ENCODE measurements around the gene CSRNP3.

CSRNP3 gene

DNA sequence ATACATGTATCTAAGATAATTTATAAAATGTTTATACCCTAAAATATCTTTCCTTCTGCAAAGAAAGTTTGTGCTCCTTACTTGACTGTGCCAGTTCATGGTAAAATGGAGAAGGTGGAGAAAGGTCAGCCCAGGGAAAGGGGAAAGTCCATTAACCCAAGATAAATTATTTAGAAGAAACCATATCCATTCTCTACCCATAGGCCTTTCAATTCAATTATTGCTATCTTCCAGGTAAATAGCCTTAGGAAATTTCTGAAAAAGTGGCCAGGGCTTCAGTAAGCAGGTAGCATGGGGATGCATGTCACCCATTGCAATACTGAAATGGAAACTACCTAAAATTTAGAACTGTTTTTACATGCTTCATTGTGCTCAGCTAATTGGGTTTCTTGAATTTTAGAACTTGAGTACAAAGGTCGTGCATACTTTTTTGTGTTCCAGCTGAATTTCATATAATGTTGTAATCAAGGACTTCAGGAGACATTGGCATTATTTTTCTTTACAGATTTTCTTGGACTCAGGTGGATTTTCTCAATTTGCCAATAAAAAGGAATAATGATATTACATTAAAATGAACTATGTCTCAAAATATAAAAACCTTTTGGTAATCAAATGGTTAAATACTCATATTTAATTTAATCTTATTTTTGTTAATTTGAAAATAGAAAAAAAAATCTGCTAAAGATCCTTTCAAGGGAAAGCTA is 124.9 kb downstream of the CSRNP3 start:
- DNase-seq: no peak

GRCh38 chr2:165594935-165595255 is 125.4 kb downstream of the CSRNP3 start:
- peak; percentile 59 to 62 for DNase-seq

GRCh38 chr2:165596788-165597187 is 127.3 kb downstream of the CSRNP3 start:
- no peak for DNase-seq

DNA sequence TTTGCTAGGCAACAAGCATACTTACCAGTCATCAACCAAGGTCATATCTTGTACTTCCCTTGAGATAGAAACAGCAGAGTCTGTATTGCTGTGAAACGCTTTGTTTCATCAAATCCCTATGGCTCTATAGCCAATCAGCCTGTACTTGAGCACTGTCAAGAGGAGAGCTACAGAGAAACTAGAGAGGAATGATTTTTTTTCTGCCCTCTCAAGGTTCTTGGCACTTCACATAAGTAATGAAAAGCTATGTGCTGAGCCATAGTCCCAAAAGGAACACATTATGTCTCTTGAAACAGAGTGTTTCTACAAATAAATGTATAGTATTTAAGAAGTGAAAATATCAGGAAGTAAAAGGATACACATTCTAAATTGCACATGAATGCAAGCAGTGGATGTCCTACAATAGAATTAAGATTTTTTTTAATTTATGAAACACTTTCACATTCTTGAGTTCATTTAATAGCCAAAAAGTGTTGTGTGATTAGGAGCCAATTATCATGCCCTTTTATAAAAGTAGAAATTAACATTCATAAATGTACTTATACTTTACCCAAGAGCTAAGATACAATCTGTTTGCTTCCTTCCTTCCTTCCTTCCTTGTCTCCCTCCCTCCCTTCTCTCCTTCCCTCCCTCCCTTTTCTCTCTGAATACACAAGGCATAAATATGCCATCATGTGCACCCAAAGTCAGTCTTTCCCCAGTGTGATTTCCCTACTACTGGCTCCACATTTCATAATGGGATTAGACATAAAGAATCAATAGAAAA is 131.8 kb downstream of the CSRNP3 start:
- DNase-seq: no peak

DNA sequence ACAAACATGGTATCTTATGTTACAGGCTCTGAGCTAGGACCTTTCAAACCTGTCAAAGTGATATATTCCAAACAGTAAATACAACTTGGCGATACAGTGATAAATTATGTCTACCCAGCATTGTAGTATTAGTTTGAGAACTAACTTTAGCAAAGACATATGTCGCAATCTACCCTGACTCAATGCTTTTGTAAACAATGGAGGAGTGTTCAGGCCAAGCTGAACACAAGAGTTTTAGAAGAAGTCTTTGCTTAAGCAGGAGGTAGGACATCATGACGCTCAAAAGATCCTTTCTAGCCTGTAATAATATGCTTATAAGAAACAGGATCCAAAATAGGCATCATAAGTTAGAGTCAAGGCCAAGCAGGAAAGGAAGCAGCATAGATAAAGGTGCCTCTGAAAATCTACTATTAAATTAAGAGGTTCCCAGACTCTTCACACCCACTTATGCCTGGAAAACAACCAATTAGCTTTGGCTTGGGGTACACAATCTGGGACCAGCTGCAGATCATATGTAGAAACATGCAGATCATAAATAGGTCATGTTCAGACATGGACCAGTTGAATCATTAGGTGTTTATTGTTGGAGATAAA is 132.5 kb downstream of the CSRNP3 start:
- DNase-seq: no peak

- no peak for DNase-seq
These were observed 140.2 kb downstream of the CSRNP3 start for GRCh38 chr2:165609672-165610071.

DNA sequence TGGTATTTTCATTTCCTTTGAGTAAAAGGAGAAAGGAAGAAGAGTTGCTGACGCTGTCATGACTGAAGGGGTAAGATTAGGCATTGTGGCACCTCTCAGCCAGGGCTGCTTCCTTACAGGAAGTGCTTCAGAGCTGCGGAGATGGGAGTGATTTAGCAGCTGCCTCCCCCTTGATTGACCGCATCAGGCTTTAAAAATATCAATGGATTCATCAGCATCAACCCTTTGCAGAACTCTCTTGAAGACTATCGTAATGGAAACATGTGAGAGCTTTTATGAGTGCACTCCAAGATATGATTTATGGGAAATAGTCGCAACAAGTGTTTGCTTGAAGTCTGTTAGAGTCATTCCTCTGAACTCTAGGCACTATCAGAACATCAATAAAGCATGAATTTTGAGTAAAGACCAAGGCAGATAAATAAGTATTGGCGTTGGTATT is 141.1 kb downstream of the CSRNP3 start:
- peak; percentile 68 to 77 for DNase-seq

- DNase-seq: no peak
These were observed 148.4 kb downstream of the CSRNP3 start for GRCh38 chr2:165617741-165618481.

- no peak for DNase-seq
These were observed 149.3 kb downstream of the CSRNP3 start for GRCh38 chr2:165618806-165619205.

- no peak for DNase-seq
These were observed 151.6 kb downstream of the CSRNP3 start for GRCh38 chr2:165621086-165621560.

- DNase-seq: no peak
These were observed 153.7 kb downstream of the CSRNP3 start for GRCh38 chr2:165623161-165623560.

- DNase-seq: no peak
These were observed 154.4 kb downstream of the CSRNP3 start for GRCh38 chr2:165623783-165624469.

DNA sequence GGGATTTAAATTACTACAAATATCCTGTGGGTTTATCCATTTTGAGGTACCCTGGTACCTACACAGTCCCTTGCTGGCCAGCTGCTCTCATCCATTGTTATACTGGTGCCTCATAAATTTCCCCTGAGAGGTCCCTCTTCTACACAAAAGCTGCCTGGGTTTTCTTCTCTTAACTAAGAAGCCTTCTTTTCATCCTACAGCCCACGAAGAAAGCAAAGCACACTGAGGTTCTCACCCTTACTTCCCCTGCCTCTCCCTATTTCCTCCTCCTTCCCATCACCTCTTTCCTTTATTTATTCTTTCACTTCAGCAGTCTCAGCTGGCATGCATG is 154.9 kb downstream of the CSRNP3 start:
- DNase-seq: no peak

- no peak for DNase-seq
These were observed 158.0 kb downstream of the CSRNP3 start for GRCh38 chr2:165627470-165627869.

DNA sequence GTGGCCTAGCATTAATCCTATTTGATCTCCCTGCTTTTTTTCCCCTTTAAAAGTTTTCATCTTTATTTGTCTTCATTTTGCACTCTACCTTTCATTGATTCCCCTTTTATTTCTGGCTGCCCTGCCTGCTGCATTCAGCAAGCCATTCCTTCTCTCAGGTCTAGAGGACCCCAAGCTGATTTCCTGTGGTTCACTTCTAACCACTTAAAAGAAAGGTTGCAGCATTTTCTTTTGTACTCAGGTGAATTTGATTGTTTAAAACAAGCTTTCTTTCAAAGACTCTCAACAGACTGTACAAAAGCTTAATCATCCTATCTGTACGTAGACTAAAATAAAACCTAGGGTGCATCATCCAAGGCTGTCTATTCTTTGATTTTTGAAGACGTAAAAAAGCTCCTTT is 160.3 kb downstream of the CSRNP3 start:
- no peak for DNase-seq

GRCh38 chr2:165630236-165630635 is 160.7 kb downstream of the CSRNP3 start:
- DNase-seq: no peak

- DNase-seq: no peak
These were observed 161.6 kb downstream of the CSRNP3 start for GRCh38 chr2:165631089-165631488.

GRCh38 chr2:165632594-165632993 is 163.1 kb downstream of the CSRNP3 start:
- DNase-seq: no peak

GRCh38 chr2:165633431-165633830 is 163.9 kb downstream of the CSRNP3 start:
- DNase-seq: no peak

DNA sequence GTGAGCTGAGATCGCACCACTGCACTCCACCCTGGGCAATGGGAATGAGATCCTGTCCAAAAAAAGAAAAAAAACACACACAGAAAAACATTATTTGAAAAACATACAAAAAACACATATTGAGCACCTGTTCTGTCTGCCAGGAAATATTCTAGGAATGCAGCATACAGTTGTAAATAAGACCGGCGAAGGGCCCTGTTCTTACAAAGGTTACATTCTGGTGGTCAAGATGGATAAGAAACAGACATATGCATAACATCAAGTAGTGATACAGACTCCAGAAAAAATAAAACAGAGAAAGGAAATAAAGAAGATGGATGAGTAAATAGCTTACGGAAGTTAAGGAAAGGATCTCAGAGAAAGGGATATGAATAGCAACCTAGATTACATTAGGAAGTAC is 164.8 kb downstream of the CSRNP3 start:
- DNase-seq: no peak

DNA sequence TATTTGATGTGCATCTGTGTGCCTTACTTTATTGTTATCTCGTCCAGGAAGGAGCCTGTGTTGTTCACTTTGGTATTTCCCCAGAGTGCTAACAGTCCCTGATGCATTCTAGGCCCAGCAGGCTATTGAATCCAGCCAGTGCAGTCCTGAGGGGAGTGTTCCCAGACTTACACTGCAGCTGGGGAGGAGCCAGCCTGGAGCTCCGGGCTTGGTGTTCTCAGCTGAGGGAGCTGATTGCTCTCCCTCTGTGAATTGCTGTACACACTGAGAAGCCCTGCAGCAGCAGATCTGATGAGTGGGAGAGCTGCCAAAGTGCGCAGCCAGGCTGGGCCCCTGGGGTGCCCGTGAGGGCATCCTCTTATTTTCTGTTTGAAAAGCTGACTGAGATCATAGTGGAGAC is 165.4 kb downstream of the CSRNP3 start:
- no peak for DNase-seq

- DNase-seq: no peak
These were observed 166.0 kb downstream of the CSRNP3 start for GRCh38 chr2:165635532-165635931.

DNA sequence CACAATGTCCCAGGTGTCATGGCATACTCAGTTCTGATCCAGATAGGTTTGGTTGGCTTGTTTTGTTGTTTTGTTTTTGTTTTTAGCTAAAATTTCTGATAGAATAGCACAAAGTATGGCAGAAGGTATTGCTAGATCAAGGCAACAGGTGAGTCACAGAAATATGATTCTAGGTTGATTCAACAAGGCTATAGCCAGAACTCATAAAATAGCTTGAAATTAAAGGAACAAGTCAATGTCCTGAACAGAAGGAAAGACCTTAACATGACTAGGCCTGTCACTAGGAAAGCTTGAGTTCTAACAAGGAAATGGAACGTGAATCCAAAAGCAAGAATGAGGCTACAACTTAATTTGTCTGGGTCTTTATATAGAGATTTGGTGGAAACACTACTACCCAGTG is 167.5 kb downstream of the CSRNP3 start:
- DNase-seq: no peak

Data from Kasumi-1 (cell line).